SK-N-SH treated with all-trans-retinoic acid at 6 μM for 48 hours (cell line): ENCODE measurements around the gene LCP1.

Source experiments
- CREB5 ChIP-seq: fragments of 250-450 bp; sonication (Bioruptor Pico); IDR thresholded peaks from 2 replicates; pipeline ENCODE4 v1.5.1; 2020; ENCODE audit warnings: low read depth, mild to moderate bottlenecking, moderate library complexity
- ZFP3 ChIP-seq: fragments of 250-450 bp; sonication (Bioruptor Pico); IDR thresholded peaks from 2 replicates; pipeline ENCODE4 v1.5.0; 2020; ENCODE audit warnings: mild to moderate bottlenecking, moderate library complexity
- ZNF565 ChIP-seq: fragments of 450-650 bp; formaldehyde crosslinking; conservative IDR thresholded peaks from 2 replicates; pipeline ENCODE4 v1.5.0; 2020; ENCODE audit warnings: low read depth, mild to moderate bottlenecking, moderate library complexity

DNA sequence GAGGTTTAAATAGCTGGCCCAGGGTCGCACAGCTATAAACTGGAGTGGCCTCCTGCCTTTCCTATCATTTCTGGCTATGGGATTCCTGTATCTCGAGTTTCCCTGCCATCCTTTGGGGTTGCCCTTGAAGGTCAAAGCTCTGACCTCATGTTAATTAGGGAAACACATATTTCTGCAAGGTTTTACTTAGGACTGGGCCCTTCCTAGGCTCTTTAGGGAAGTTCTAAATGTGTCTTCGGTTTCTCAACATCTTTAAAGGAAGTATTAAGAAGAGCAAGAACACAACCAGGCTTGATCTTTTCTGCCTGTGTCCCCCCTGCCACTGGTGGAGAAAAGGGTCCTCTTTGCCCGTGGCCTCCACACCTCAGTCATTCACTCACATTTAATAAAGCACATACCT, 10.8 kb downstream of the LCP1 start:
- TF ChIP-seq ZFP3 (CRISPR knock-in tag) = no peak
- TF ChIP-seq CREB5 = no peak
- no peak for TF ChIP-seq ZNF565 (CRISPR knock-in tag)
